Measurements from ENCODE around the gene DENND6A.

The DENND6A gene

DNA sequence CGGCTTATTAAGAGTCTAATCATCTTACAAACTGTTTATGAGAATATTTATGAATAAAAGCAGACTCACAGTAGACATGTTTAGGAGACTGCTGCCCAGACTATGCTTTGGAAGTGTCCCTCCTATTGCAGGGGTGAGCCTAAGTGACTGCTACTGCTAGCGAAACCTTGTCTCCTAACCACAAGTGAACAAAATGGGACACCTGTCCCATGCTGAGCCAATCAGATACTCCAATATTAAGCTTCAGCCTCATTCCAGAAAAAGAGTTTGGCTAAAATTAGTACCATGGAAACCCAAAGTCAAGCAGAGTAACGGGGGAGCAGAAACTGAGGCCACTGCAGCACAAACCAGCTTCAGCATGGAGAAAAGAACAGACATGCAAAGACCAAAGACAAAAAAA, 4.6 kb downstream of the DENND6A start:
- TF ChIP-seq, protein P1, sequence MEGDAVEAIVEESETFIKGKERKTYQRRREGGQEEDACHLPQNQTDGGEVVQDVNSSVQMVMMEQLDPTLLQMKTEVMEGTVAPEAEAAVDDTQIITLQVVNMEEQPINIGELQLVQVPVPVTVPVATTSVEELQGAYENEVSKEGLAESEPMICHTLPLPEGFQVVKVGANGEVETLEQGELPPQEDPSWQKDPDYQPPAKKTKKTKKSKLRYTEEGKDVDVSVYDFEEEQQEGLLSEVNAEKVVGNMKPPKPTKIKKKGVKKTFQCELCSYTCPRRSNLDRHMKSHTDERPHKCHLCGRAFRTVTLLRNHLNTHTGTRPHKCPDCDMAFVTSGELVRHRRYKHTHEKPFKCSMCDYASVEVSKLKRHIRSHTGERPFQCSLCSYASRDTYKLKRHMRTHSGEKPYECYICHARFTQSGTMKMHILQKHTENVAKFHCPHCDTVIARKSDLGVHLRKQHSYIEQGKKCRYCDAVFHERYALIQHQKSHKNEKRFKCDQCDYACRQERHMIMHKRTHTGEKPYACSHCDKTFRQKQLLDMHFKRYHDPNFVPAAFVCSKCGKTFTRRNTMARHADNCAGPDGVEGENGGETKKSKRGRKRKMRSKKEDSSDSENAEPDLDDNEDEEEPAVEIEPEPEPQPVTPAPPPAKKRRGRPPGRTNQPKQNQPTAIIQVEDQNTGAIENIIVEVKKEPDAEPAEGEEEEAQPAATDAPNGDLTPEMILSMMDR (IDR thresholded peaks at IDR 0.05; ENCODE audit: borderline replicate concordance, control extremely low read depth, extremely low read depth, insufficient read depth, missing control alignments) = no peak
- in situ Hi-C loops (cut with MboI; ENCODE audit: low sequenced_read_pairs, unreplicated experiment) = no loop called here
- DNase-seq (ENCODE audit: low spot score) = no peak

DNA sequence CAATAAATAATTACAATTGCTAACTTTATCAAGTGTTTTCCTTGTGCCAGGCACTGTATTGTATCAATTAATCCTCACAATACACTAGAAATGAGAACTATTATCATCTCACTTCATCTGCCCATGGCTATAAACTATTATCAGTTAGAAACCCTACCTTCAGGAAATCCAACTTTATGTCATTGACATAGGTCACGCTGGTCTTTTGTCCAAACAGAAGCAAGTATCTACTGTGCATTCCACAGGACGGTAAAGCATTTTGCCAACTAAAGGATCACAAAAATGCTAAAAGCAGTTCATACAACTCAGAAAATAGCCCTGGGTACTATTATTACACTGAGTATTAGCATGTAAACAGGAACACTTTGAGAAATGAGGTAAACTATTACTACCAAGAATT, 9.6 kb downstream of the DENND6A start:
- TF ChIP-seq, protein P1 (IDR thresholded peaks at IDR 0.05; ENCODE audit: borderline replicate concordance, control extremely low read depth, extremely low read depth, insufficient read depth, missing control alignments) = no peak
- in situ Hi-C loops (cut with MboI; ENCODE audit: low sequenced_read_pairs, unreplicated experiment) = no loop called here
- no peak for DNase-seq (ENCODE audit: low spot score)

DNA sequence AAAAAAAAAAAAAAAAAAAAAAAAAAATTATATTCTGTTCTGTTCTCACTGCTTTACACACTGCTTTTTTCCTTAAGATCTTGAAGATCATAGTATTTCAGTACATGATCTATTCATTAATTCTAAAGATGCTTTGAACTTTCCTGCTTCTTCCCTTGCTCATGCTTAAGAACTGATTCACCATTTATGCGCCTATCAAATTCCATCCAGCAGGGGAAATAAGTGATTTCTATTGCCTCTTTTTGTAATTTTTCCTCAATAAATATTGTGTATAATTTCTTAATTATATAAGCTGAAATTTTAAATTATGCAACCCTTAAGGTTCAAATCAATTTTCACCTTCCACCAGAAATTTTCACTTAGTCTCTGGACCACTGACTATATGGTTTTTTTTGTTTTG, 10.6 kb downstream of the DENND6A start:
- DNase-seq (ENCODE audit: low spot score) = no peak
- in situ Hi-C loops (cut with MboI; ENCODE audit: low sequenced_read_pairs, unreplicated experiment) = no loop called here

DNA sequence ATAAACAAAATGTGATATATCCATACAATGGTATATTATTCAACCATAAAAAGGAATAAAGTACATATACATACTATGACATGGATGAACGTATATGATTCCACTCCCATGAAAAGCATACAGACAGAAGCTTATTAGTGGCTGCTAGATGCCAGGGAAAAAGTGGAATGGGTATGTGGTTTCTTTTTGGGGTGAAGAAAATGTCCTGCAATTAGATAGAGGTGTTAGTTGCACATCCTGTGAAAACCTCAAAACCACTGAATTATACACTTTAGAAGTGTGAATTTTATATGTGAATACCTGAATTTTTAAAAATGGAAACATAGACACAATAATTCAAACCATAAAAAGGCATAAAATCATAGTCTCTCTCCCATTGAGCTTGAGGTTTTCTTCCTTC, 11.2 kb downstream of the DENND6A start:
- in situ Hi-C loops (cut with MboI; ENCODE audit: low sequenced_read_pairs, unreplicated experiment) = no loop called here
- TF ChIP-seq, protein P1 (IDR thresholded peaks at IDR 0.05; ENCODE audit: borderline replicate concordance, control extremely low read depth, extremely low read depth, insufficient read depth, missing control alignments) = no peak
- DNase-seq (ENCODE audit: low spot score) = no peak

More for the DNA sequence above, 10.6 kb downstream of the DENND6A start:
- TF ChIP-seq, protein P1 (IDR thresholded peaks at IDR 0.05; ENCODE audit: borderline replicate concordance, control extremely low read depth, extremely low read depth, insufficient read depth, missing control alignments) = no peak

DNA sequence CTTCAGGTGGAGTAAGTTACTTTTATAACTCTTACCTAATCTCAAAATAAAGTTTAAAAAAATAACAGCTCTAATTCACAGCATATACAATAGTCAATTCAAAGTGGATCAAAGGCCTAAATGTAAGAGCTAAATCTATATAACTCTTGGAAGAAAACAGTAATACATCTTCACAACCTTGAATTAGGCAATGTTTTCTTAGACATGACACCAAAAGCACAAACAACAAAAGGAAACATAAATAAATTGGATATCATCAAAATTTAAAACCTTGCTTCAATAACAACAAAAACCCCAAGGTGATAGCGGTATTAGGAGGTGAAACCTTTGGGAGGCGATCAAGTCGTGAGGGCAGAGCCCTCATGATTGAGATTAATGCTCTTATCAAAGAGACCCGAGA, 12.8 kb downstream of the DENND6A start:
- TF ChIP-seq, protein P1 (IDR thresholded peaks at IDR 0.05; ENCODE audit: borderline replicate concordance, control extremely low read depth, extremely low read depth, insufficient read depth, missing control alignments) = no peak
- DNase-seq (ENCODE audit: low spot score) = no peak
- in situ Hi-C loops (cut with MboI; ENCODE audit: low sequenced_read_pairs, unreplicated experiment) = no loop called here

DNA sequence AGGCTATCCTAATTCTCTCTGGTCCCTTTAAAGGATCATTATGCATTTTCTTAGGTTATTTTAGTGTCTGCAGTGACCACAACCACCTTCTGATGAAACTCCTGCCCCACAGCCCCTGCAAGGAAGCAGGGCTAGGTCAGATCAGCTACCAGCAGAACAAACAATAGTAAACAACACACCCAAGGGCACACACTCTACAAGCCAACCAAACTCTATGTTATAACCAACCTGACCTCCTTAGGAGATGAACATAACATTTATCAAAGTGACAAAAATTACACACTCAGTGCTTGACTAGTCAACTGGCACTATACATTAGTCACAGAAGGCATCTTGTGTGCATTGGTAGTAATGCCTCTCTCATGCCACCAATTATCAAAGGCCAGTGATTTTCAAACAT, 17.3 kb downstream of the DENND6A start:
- no peak for DNase-seq (ENCODE audit: low spot score)
- in situ Hi-C loops (cut with MboI; ENCODE audit: low sequenced_read_pairs, unreplicated experiment) = no loop called here
- TF ChIP-seq, protein P1 (IDR thresholded peaks at IDR 0.05; ENCODE audit: borderline replicate concordance, control extremely low read depth, extremely low read depth, insufficient read depth, missing control alignments) = no peak

DNA sequence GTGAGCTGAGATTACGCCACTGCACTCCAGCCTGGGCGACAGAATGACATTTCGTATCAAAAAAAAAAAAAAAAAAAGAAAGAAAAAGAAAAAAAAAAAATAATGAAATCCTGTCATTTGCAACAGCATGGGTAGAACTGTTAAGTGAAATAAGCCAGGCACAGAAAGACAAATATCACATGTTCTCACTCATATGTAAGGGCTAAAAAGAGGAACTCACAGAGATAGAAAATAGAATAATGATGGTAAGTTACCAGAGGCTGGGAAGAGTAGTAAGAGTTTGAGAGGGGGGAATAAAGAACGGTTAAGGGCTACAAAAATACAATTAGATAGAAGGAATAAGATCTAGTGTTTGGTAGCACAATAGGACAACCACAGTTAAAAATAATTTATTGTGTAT, 19.7 kb downstream of the DENND6A start:
- TF ChIP-seq, protein P1 (IDR thresholded peaks at IDR 0.05; ENCODE audit: borderline replicate concordance, control extremely low read depth, extremely low read depth, insufficient read depth, missing control alignments) = no peak
- in situ Hi-C loops (cut with MboI; ENCODE audit: low sequenced_read_pairs, unreplicated experiment) = no loop called here
- DNase-seq (ENCODE audit: low spot score) = no peak

All from GM13976 (cell line).